WTC11 (cell line): ENCODE measurements around the gene GEMIN7. TPM values are rescaled to one million over a fixed set of nuclear protein-coding genes. Genes with fewer than 3 reads are reported as not detected.
A peak's percentile ranks its signal among the peaks of the same experiment; 100 is the strongest.

Experiments
- ATAC-seq: fragments of 200-7000 bp; cut with Tn5 transposase; 2 replicates; pipeline ENCODE4 v1.10.0; 2021; ENCODE audit warnings: mild to moderate bottlenecking, moderate library complexity
- CTCF ChIA-PET: fragments of 300-600 bp; sonication (Branson Sonifier 250); formaldehyde crosslinking; loops from one replicate; lab custom pipeline; 2021; ENCODE audit warnings: antibody characterized with exemption; lab: Charles Lee
- POLR2A ChIA-PET: fragments of 350-600 bp; sonication (Branson Sonifier 250); formaldehyde crosslinking; loops from one replicate; lab custom pipeline; 2021; ENCODE audit warnings: antibody characterized with exemption; lab: Charles Lee
- DNase-seq: peaks from one replicate; pipeline ENCODE4 v3.0.0; 2021; ENCODE audit warnings: low spot score
- H3K27ac Mint-ChIP-seq: 2 replicates; pipeline ENCODE4 v1.8.0; 2021; ENCODE audit warnings: mixed read lengths
- H3K27me3 Mint-ChIP-seq: 2 replicates; pipeline ENCODE4 v1.8.0; 2021; ENCODE audit warnings: low read depth, mild to moderate bottlenecking, moderate library complexity, mixed read lengths
- H3K36me3 Mint-ChIP-seq: 2 replicates; pipeline ENCODE4 v1.8.0; 2021; ENCODE audit warnings: mixed read lengths
- H3K4me1 Mint-ChIP-seq: 2 replicates; pipeline ENCODE4 v1.8.0; 2022; ENCODE audit warnings: mixed read lengths
- H3K4me3 Mint-ChIP-seq: 2 replicates; pipeline ENCODE4 v1.8.0; 2021; ENCODE audit warnings: mild to moderate bottlenecking, moderate library complexity, mixed read lengths
- H3K9me3 Mint-ChIP-seq: 2 replicates; pipeline ENCODE4 v1.8.0; 2021; ENCODE audit warnings: mixed read lengths
- ARID4B ChIP-seq: sonication (generic); formaldehyde crosslinking; IDR thresholded peaks from 2 replicates; pipeline ENCODE4 v1.8.0; 2023; ENCODE audit warnings: missing genetic modification reagents, mild to moderate bottlenecking, borderline replicate concordance
- ATF6 ChIP-seq: sonication (generic); formaldehyde crosslinking; IDR thresholded peaks from 2 replicates; pipeline ENCODE4 v1.8.1; 2023; ENCODE audit warnings: mild to moderate bottlenecking, missing genetic modification reagents
- CDX4 ChIP-seq: fragments of 250-450 bp; sonication (Bioruptor Pico); IDR thresholded peaks from 2 replicates; pipeline ENCODE4 v1.9.0; 2021; ENCODE audit warnings: moderate library complexity, mild to moderate bottlenecking, inconsistent platforms, borderline replicate concordance
- ESRRA ChIP-seq: sonication (generic); formaldehyde crosslinking; IDR thresholded peaks from 2 replicates; pipeline ENCODE4 v1.8.1; 2022; ENCODE audit warnings: mild to moderate bottlenecking, missing genetic modification reagents, borderline replicate concordance
- IRF1 ChIP-seq: sonication (generic); formaldehyde crosslinking; IDR thresholded peaks from 2 replicates; pipeline ENCODE4 v1.8.0; 2023; ENCODE audit warnings: missing genetic modification reagents
- JUN ChIP-seq: sonication (generic); formaldehyde crosslinking; IDR thresholded peaks from 2 replicates; pipeline ENCODE4 v1.8.0; 2023; ENCODE audit warnings: mild to moderate bottlenecking, missing genetic modification reagents
- MAX ChIP-seq: sonication (generic); formaldehyde crosslinking; IDR thresholded peaks from 2 replicates; pipeline ENCODE4 v1.8.0; 2022; ENCODE audit warnings: mild to moderate bottlenecking, missing genetic modification reagents
- MYBL2 ChIP-seq: sonication (generic); formaldehyde crosslinking; IDR thresholded peaks from 2 replicates; pipeline ENCODE4 v1.8.1; 2023; ENCODE audit warnings: mild to moderate bottlenecking, moderate library complexity, missing genetic modification reagents
- NR2C2 ChIP-seq: sonication (generic); formaldehyde crosslinking; IDR thresholded peaks from 2 replicates; pipeline ENCODE4 v1.8.0; 2022; ENCODE audit warnings: mild to moderate bottlenecking, missing genetic modification reagents
- PRDM15 ChIP-seq: sonication (generic); formaldehyde crosslinking; IDR thresholded peaks from 2 replicates; pipeline ENCODE4 v1.8.0; 2022; ENCODE audit warnings: missing genetic modification reagents
- PRRX2 ChIP-seq: fragments of 250-450 bp; sonication (Bioruptor Pico); IDR thresholded peaks from 2 replicates; pipeline ENCODE4 v1.8.0; 2021; ENCODE audit warnings: mild to moderate bottlenecking
- RORB ChIP-seq: fragments of 250-450 bp; sonication (Bioruptor Pico); IDR thresholded peaks from 2 replicates; pipeline ENCODE4 v1.9.0; 2021; ENCODE audit warnings: mild to moderate bottlenecking
- SMAD3 ChIP-seq: sonication (generic); formaldehyde crosslinking; IDR thresholded peaks from 2 replicates; pipeline ENCODE4 v1.8.0; 2022; ENCODE audit warnings: missing genetic modification reagents, mild to moderate bottlenecking, borderline replicate concordance
- SP1 ChIP-seq: sonication (generic); formaldehyde crosslinking; conservative IDR thresholded peaks from 2 replicates; pipeline ENCODE4 v1.8.1; 2022; ENCODE audit warnings: missing genetic modification reagents
- TEAD1 ChIP-seq: sonication (generic); formaldehyde crosslinking; IDR thresholded peaks from 2 replicates; pipeline ENCODE4 v1.8.0; 2022; ENCODE audit warnings: mild to moderate bottlenecking, missing genetic modification reagents
- USF2 ChIP-seq: sonication (generic); formaldehyde crosslinking; IDR thresholded peaks from 2 replicates; pipeline ENCODE4 v1.8.1; 2023; ENCODE audit warnings: mild to moderate bottlenecking, missing genetic modification reagents, moderate library complexity
- ZNF219 ChIP-seq: sonication (generic); formaldehyde crosslinking; IDR thresholded peaks from 2 replicates; pipeline ENCODE4 v1.8.0; 2023; ENCODE audit warnings: missing genetic modification reagents, mild to moderate bottlenecking, borderline replicate concordance
- ZNF396 ChIP-seq: fragments of 250-450 bp; sonication (Bioruptor Pico); IDR thresholded peaks from 2 replicates; pipeline ENCODE4 v1.8.0; 2021; ENCODE audit warnings: mild to moderate bottlenecking, moderate library complexity, borderline replicate concordance
- total RNA-seq: library from RNA; stranded (reverse); gene quantifications from 3 replicates; pipeline ENCODE4 v1.2.3, GENCODE V29; 2021

GEMIN7 gene
- total RNA-seq, 1 experiment from 2014 or later, result 55.0 TPM

- TF ChIP-seq ATF6 (CRISPR knock-in tag) (no peak), MYBL2 (CRISPR knock-in tag) (no peak)
These were observed 54.6 kb downstream of the GEMIN7 start (continued) for GRCh38 chr19:45133661-45134060.

- ATAC-seq, result no peak
- no peaks in the 10 kb centered on the region for H3K27me3 Mint-ChIP-seq
- POLR2A ChIA-PET, result no interaction called here
- TF ChIP-seq ZNF219 (CRISPR knock-in tag), result no peak
- no peak for TF ChIP-seq TEAD1 (CRISPR knock-in tag)
- no peak for TF ChIP-seq USF2 (CRISPR knock-in tag)
- TF ChIP-seq JUN, result no peak
- TF ChIP-seq IRF1 (CRISPR knock-in tag), result no peak
- TF ChIP-seq ARID4B (CRISPR knock-in tag), result no peak
- no peak for TF ChIP-seq CDX4
- no peak for TF ChIP-seq MAX (CRISPR knock-in tag)
- no peak for TF ChIP-seq PRDM15 (CRISPR knock-in tag)
- no peak for TF ChIP-seq NR2C2
- no peak for TF ChIP-seq ESRRA (CRISPR knock-in tag)
- no peak for TF ChIP-seq PRRX2 (CRISPR knock-in tag)
- no peak for TF ChIP-seq SMAD3 (CRISPR knock-in tag)
- no peak for TF ChIP-seq SP1
- no peak for TF ChIP-seq RORB (CRISPR knock-in tag)
- TF ChIP-seq ZNF396 (CRISPR knock-in tag), result no peak
- H3K4me3 Mint-ChIP-seq, result no peak overlapping the region
- no peaks in the 10 kb centered on the region for H3K9me3 Mint-ChIP-seq
- DNase-seq, result no peak
- H3K4me1 Mint-ChIP-seq, result peaks cover 41% of the 10 kb centered on the region
- H3K27ac Mint-ChIP-seq, result 0 out of 2 replicates have a peak overlapping the region, but pooled peaks have one; percentile 49
- CTCF ChIA-PET, result interaction anchor here (0.9 to 4.0 kb wide), 6 partner anchors 9 to 76 kb away, joined by 3 to 19 read pairs (median 4); no protein-coding TSS in a partner anchor
- H3K36me3 Mint-ChIP-seq, result no peaks in the 10 kb centered on the region
These were observed 56.3 kb downstream of the GEMIN7 start for GRCh38 chr19:45135176-45135885.
